K562 (cell line): ENCODE results near the gene LRRC25. TPM values are rescaled to one million over a fixed set of nuclear protein-coding genes. Genes with fewer than 3 reads are reported as not detected.
A peak's percentile ranks its signal among the peaks of the same experiment; 100 is the strongest.

ENCODE experiments used
- ARID2 ChIP-seq: fragments of 450-650 bp; IDR thresholded peaks from 2 replicates; pipeline ENCODE4 v1.6.1; 2017; ENCODE audit warnings: antibody characterized with exemption, mild to moderate bottlenecking
- CHD7 ChIP-seq: fragments of 200-600 bp; sonication (generic); IDR thresholded peaks from one replicate; pipeline ENCODE4 v1.6.1; 2012; ENCODE audit warnings: mild to moderate bottlenecking, low read depth, low read length, inconsistent platforms
- ETS2 ChIP-seq: IDR thresholded peaks from 2 replicates; pipeline ENCODE4 v1.6.1; 2016; ENCODE audit warnings: borderline replicate concordance, missing genetic modification characterization, mild to moderate bottlenecking, moderate library complexity, missing compliant biosample characterization; ENCODE audit not compliant: poor library complexity, severe bottlenecking
- HNRNPLL ChIP-seq: fragments of 200-400 bp; formaldehyde crosslinking; IDR thresholded peaks from 2 replicates; pipeline ENCODE4 v1.6.1; 2017; ENCODE audit warnings: low read length, low read depth, mild to moderate bottlenecking; ENCODE audit not compliant: poor library complexity, severe bottlenecking
- HOMEZ ChIP-seq: fragments of 250-450 bp; sonication (Bioruptor Pico); IDR thresholded peaks from 2 replicates; pipeline ENCODE4 v1.4.0; 2020; ENCODE audit warnings: mild to moderate bottlenecking, moderate library complexity
- KLF1 ChIP-seq: fragments of 450-650 bp; IDR thresholded peaks from 2 replicates; pipeline ENCODE4 v1.6.1; 2016; ENCODE audit warnings: missing genetic modification characterization, missing compliant biosample characterization
- NFYB ChIP-seq: IDR thresholded peaks from 2 replicates; pipeline ENCODE4 v1.6.1; 2011; ENCODE audit warnings: mild to moderate bottlenecking, moderate library complexity; ENCODE audit not compliant: insufficient read length; ENCODE audit errors: extremely low read depth
- POLR2AphosphoS2 ChIP-seq: IDR thresholded peaks from 2 replicates; pipeline ENCODE4 v1.6.1; 2012; ENCODE audit warnings: low read length, improper control_type of control experiment
- SMARCB1 ChIP-seq: IDR thresholded peaks from 2 replicates; pipeline ENCODE4 v1.6.1; 2011; ENCODE audit warnings: improper control_type of control experiment, low read depth; ENCODE audit not compliant: insufficient read length
- SNIP1 ChIP-seq: fragments of 450-650 bp; IDR thresholded peaks from 2 replicates; pipeline ENCODE4 v1.7.1; 2017; ENCODE audit warnings: low read depth, mild to moderate bottlenecking
- SRF ChIP-seq, 2 experiments: fragments of 250-450, 450-650 bp in 1 of 2; sonication (Bioruptor Pico) in 1 of 2; sonication (generic) in 1 of 2; formaldehyde crosslinking; IDR thresholded peaks; 2 replicates each; pipeline versions ENCODE4 v1.5.0 to v1.5.1; 2020 to 2022; ENCODE audit warnings: mild to moderate bottlenecking in 1 of 2, missing genetic modification reagents in 1 of 2
- SRSF3 ChIP-seq: fragments of 200-400 bp; formaldehyde crosslinking; IDR thresholded peaks from 2 replicates; pipeline ENCODE4 v1.6.1; 2016; ENCODE audit warnings: mild to moderate bottlenecking, low read length, moderate library complexity; ENCODE audit not compliant: insufficient read depth
- TCF3 ChIP-seq: sonication (generic); formaldehyde crosslinking; IDR thresholded peaks from 2 replicates; pipeline ENCODE4 v1.4.0; 2020; ENCODE audit warnings: mild to moderate bottlenecking, missing genetic modification reagents
- ZC3H11A ChIP-seq: IDR thresholded peaks from 2 replicates; pipeline ENCODE4 v1.6.1; 2012; ENCODE audit warnings: low read depth, low read length, improper control_type of control experiment
- ZNF232 ChIP-seq: sonication (generic); formaldehyde crosslinking; IDR thresholded peaks from 2 replicates; pipeline ENCODE4 v1.8.0; 2022; ENCODE audit warnings: mild to moderate bottlenecking, missing genetic modification reagents
- ZNF707 ChIP-seq: fragments of 250-450 bp; sonication (Bioruptor Pico); conservative IDR thresholded peaks from 2 replicates; pipeline ENCODE4 v1.8.0; 2022; ENCODE audit warnings: inconsistent platforms, mild to moderate bottlenecking, moderate library complexity
- polyA plus RNA-seq, 8 experiments: library from polyadenylated mRNA; depleted of rRNA in 4 of 8; stranded (reverse) in 5 of 8; unstranded in 3 of 8; fragments of >200 nt; fragmentation: Nextera tagmentation in 2 of 8; fragmentation: Illumina TruSeq in 1 of 8; extraction: Ambion mirVana in 2 of 8; extraction: Trizol in 1 of 8; gene quantifications; 2 replicates each; pipeline versions ENCODE4 v1.2.1 to v1.2.3, GENCODE V29; 2011 to 2014; ENCODE audit warnings: inconsistent platforms in 1 of 8, missing spikeins in 1 of 8
- total RNA-seq, 7 experiments: library from RNA; depleted of rRNA in 6 of 7; stranded (reverse); fragments of >200 nt in 6 of 7; fragmentation: Illumina TruSeq in 2 of 7; extraction: Trizol in 2 of 7; gene quantifications; 2 replicates each; pipeline versions ENCODE4 v1.2.1 to v1.2.3, GENCODE V29; 2011 to 2021; ENCODE audit warnings: low replicate concordance in 1 of 7

The LRRC25 gene
- total and polyA plus RNA-seq, 9 of the 15 experiments (the other 6 are each of a cell fraction or from before 2014, with no cell fraction given): 0.07 to 0.36 (median 0.10) TPM; not detected in 3

GRCh38 chr19:18433015-18433691 is 35.7 kb upstream of the LRRC25 start (continued):
- TF ChIP-seq CHD7 (no peak), SNIP1 (no peak), SRF (CRISPR knock-in tag; IDR thresholded peaks at IDR 0.05) (no peak), HOMEZ (CRISPR knock-in tag) (no peak), TCF3 (no peak), SRSF3 (no peak), ZC3H11A (no peak), ZNF707 (CRISPR knock-in tag) (no peak), ARID2 (no peak), POLR2AphosphoS2 (peak; percentile 44; the same call in 1 of the 2 replicates), SMARCB1 (no peak), HNRNPLL (no peak), KLF1 (tag) (no peak), NFYB (no peak), ZNF232 (CRISPR knock-in tag) (no peak), ETS2 (tag) (no peak)
